Mesenchymal stem cell (in vitro differentiated cells and primary cell): Measurements from ENCODE around the gene GALNT12.
A peak's percentile ranks its signal among the peaks of the same experiment; 100 is the strongest.

ENCODE experiments used
- DNase-seq: peaks from one replicate; pipeline ENCODE4 v3.0.0-alpha.2; 2013
- H2AFZ ChIP-seq: one replicate; pipeline ENCODE4 v1.6.1; 2013; ENCODE audit warnings: low read depth, mild to moderate bottlenecking, control low read depth, inconsistent platforms, low read length, moderate library complexity
- H2AK5ac ChIP-seq: 2 replicates; pipeline ENCODE4 v1.6.1; 2013; ENCODE audit warnings: low read length, moderate library complexity, mild to moderate bottlenecking, inconsistent platforms; ENCODE audit not compliant: severe bottlenecking
- H2BK120ac ChIP-seq: one replicate; pipeline ENCODE4 v1.6.1; 2013; ENCODE audit warnings: low read depth, mild to moderate bottlenecking, inconsistent platforms, low read length, moderate library complexity
- H2BK12ac ChIP-seq, 2 experiments: one replicate each; pipeline ENCODE4 v1.6.1; 2013; ENCODE audit warnings: inconsistent platforms in 2 of 2, low read length in 2 of 2, mild to moderate bottlenecking in 2 of 2, moderate library complexity in 2 of 2, control low read depth in 1 of 2
- H2BK15ac ChIP-seq: one replicate; pipeline ENCODE4 v1.6.1; 2013; ENCODE audit warnings: mild to moderate bottlenecking, low read depth, inconsistent platforms; ENCODE audit not compliant: poor library complexity, severe bottlenecking
- H2BK5ac ChIP-seq: 2 replicates; pipeline ENCODE4 v1.6.1; 2013; ENCODE audit warnings: low read depth, mild to moderate bottlenecking, low read length, control low read depth, inconsistent platforms; ENCODE audit not compliant: poor library complexity, severe bottlenecking
- H3K14ac ChIP-seq, 2 experiments: one replicate each; pipeline ENCODE4 v1.6.1; 2013; ENCODE audit warnings: inconsistent platforms in 2 of 2, low read length in 2 of 2, control low read depth in 1 of 2, mild to moderate bottlenecking in 1 of 2, moderate library complexity in 1 of 2
- H3K18ac ChIP-seq, 2 experiments: one replicate each; pipeline ENCODE4 v1.6.1; 2013; ENCODE audit warnings: inconsistent platforms in 2 of 2, low read length in 2 of 2, control low read depth in 1 of 2, low read depth in 1 of 2, mild to moderate bottlenecking in 1 of 2
- H3K23ac ChIP-seq, 2 experiments: one replicate each; pipeline ENCODE4 v1.6.1; 2013; ENCODE audit warnings: inconsistent platforms in 2 of 2, low read length in 2 of 2, mild to moderate bottlenecking in 2 of 2, moderate library complexity in 2 of 2, control low read depth in 1 of 2
- H3K27ac ChIP-seq: 2 replicates; pipeline ENCODE4 v1.5.1; 2013; ENCODE audit warnings: mild to moderate bottlenecking, moderate library complexity, low read length, control low read depth, inconsistent platforms; ENCODE audit not compliant: poor library complexity, severe bottlenecking
- H3K27me3 ChIP-seq, 2 experiments: 2 replicates each; pipeline versions ENCODE4 v1.6.1 to v1.7.0; 2013; ENCODE audit warnings: low read length in 2 of 2, mild to moderate bottlenecking in 2 of 2, moderate library complexity in 2 of 2, control low read depth in 1 of 2, inconsistent platforms in 1 of 2; ENCODE audit not compliant: control insufficient read depth in 1 of 2, insufficient read depth in 1 of 2
- H3K36me3 ChIP-seq, 2 experiments: 2 replicates each; pipeline versions ENCODE4 v1.6.1 to v1.7.0; 2013; ENCODE audit warnings: low read length in 2 of 2, control low read depth in 1 of 2, inconsistent platforms in 1 of 2, low read depth in 1 of 2, mild to moderate bottlenecking in 1 of 2; ENCODE audit not compliant: insufficient read depth in 2 of 2, control insufficient read depth in 1 of 2
- H3K4ac ChIP-seq, 2 experiments: one replicate each; pipeline ENCODE4 v1.6.1; 2013; ENCODE audit warnings: inconsistent platforms in 2 of 2, low read length in 2 of 2, mild to moderate bottlenecking in 2 of 2, moderate library complexity in 2 of 2, control low read depth in 1 of 2, low read depth in 1 of 2
- H3K4me1 ChIP-seq: 2 replicates; pipeline ENCODE4 v1.6.1; 2013; ENCODE audit warnings: low read depth, low read length, control low read depth; ENCODE audit not compliant: control insufficient read depth, insufficient read depth
- H3K4me2 ChIP-seq: 2 replicates; pipeline ENCODE4 v1.6.1; 2013; ENCODE audit warnings: low read length, mild to moderate bottlenecking, inconsistent platforms; ENCODE audit not compliant: poor library complexity, severe bottlenecking
- H3K4me3 ChIP-seq, 2 experiments: 2 replicates each; pipeline versions ENCODE4 v1.5.1 to v1.7.0; 2013; ENCODE audit warnings: low read length in 2 of 2, mild to moderate bottlenecking in 2 of 2, control low read depth in 1 of 2, low read depth in 1 of 2; ENCODE audit not compliant: insufficient read depth in 1 of 2
- H3K79me1 ChIP-seq: replicated peaks from 2 replicates; pipeline ENCODE4 v1.6.1; 2013; ENCODE audit warnings: mild to moderate bottlenecking, control low read depth, low read length, inconsistent platforms; ENCODE audit not compliant: poor library complexity, severe bottlenecking
- H3K9ac ChIP-seq: 2 replicates; pipeline ENCODE4 v1.7.0; 2013; ENCODE audit warnings: mild to moderate bottlenecking, low read length, moderate library complexity
- H3K9me3 ChIP-seq: 2 replicates; pipeline ENCODE4 v1.7.0; 2013; ENCODE audit warnings: mild to moderate bottlenecking, low read length; ENCODE audit not compliant: control insufficient read depth
- H4K8ac ChIP-seq: one replicate; pipeline ENCODE4 v1.6.1; 2013; ENCODE audit warnings: inconsistent platforms, mild to moderate bottlenecking, low read length, moderate library complexity
- H4K91ac ChIP-seq: one replicate; pipeline ENCODE4 v1.6.1; 2013; ENCODE audit warnings: mild to moderate bottlenecking, low read length, inconsistent platforms
- WGBS: methylation state at CpG from one replicate; pipeline ENCODE4 v1.1.7; 2013; ENCODE audit warnings: mixed read lengths; 5-methylcytosine and 5-hydroxymethylcytosine counted together

The GALNT12 gene

DNA sequence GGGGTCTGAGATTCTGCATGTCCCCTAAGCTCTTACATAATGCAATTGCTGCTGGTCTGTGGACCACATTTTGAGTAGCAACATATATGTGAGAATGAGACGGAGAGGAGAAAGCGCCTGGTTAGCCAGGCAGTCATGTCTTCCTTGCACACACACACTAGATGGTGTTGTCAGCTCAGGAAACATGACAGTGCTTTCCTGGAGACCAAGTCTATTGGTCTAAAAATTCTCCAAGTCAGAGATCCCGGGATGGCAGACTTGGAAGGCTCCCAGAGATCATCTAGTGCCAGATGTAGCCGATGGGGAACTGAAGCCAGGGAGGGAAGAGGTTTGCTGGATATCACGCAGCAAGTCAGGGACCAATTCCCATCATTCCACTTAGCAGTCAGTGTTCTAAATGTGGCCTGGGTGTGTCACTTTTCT, 53.4 kb downstream of the GALNT12 start:
- H4K91ac ChIP-seq = no peak overlapping the region
- no peak overlapping the region for H3K27ac ChIP-seq
- H3K4ac ChIP-seq = no peak overlapping the region
- H3K4me1 ChIP-seq = no peaks in the 10 kb centered on the region
- WGBS = 43% methylated on average over 5 of the region's 5 CpGs
- H3K18ac ChIP-seq = no peak overlapping the region
- no peak overlapping the region for H3K4me3 ChIP-seq
- no peak overlapping the region for H3K23ac ChIP-seq
- H2BK12ac ChIP-seq = no peak overlapping the region
- no peaks in the 10 kb centered on the region for H3K36me3 ChIP-seq
- H2BK120ac ChIP-seq = no peak overlapping the region
- H3K9me3 ChIP-seq = peaks cover 3% of the 10 kb centered on the region
- no peaks in the 10 kb centered on the region for H3K79me1 ChIP-seq
- DNase-seq = peak; percentile 88
- no peak overlapping the region for H2AFZ ChIP-seq
- no peak overlapping the region for H4K8ac ChIP-seq
- H3K9ac ChIP-seq = peak overlapping the region; percentile 69
- no peak overlapping the region for H3K4me2 ChIP-seq
- H2AK5ac ChIP-seq = no peak overlapping the region
- no peak overlapping the region for H2BK15ac ChIP-seq
- no peak overlapping the region for H3K14ac ChIP-seq
- H3K27me3 ChIP-seq = peaks cover 3 to 19% of the 10 kb centered on the region in 2 experiments
- no peak overlapping the region for H2BK5ac ChIP-seq

DNA sequence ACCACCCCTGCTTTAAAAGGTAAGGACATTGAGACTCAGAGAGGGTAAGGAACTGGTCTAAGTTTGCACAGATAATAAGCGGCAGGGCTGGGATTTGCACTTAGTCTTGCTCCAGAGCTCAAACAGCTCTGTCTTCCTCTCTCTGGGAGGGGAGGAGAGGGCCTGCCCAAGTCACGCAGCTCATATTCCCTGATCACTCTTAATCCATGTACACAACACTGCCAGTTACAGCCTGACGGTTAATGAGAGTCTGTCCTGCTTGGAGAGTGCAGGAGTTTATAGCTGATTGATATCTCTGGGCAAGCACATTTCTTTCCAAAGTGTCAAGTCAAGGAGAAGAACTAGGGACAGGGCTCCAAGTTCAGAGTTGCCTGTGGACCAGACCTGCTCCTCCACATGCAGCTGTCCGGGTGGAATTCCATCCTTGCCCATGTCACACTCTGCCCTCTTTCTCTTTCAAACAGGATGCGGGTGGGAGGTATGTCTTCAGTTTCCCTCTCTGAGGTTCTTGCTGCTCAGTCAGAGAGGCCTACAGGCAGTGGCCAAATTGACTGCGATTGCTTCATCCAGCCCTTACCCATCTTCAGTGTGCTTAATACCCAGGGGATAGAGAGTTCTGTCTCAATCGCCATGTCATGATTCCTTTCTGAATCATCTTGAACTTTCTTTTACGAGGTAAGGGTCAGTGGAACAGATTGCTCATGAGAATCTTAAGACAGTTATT, 54.5 kb downstream of the GALNT12 start:
- DNase-seq = peak; percentile 96
- peak overlapping the region in 1 of 2 experiments; percentile 52 for H3K18ac ChIP-seq

DNA sequence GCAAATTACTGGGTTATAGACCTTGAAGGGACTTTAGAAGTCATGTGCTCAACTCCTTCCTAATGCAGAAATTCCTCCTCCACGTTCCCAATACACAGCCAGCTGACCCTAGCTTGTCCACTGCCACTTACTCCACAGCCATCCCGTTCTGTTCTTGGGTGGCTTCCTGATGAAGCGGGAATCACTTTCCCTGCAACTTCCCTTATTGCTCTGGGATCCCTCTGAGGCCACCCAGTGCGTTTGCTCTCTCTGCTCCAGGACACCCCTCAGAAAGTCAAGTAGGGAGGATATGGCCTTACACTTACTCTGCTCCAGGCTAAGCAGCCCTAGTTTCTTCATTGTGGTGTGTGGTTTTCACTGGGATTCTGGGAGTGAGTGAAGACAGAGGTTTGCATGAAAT, 55.5 kb downstream of the GALNT12 start:
- no peak overlapping the region for H3K14ac ChIP-seq
- WGBS = 86% methylated on average over 4 of the region's 4 CpGs
- peak; percentile 31 for DNase-seq
- H3K4ac ChIP-seq = peak overlapping the region; percentile 5 to 35
- H2BK120ac ChIP-seq = no peak overlapping the region
- peak overlapping the region; percentile 15 for H2BK15ac ChIP-seq
- H3K4me2 ChIP-seq = no peak overlapping the region
- no peak overlapping the region for H4K8ac ChIP-seq
- no peak overlapping the region for H2AK5ac ChIP-seq
- no peak overlapping the region for H2BK5ac ChIP-seq
- peak overlapping the region; percentile 87 to 90 for H2BK12ac ChIP-seq
- peaks cover 0 to 19% of the 10 kb centered on the region in 2 experiments for H3K27me3 ChIP-seq
- no peak overlapping the region for H3K27ac ChIP-seq
- H4K91ac ChIP-seq = no peak overlapping the region
- H3K4me1 ChIP-seq = peaks cover 4% of the 10 kb centered on the region
- H3K9me3 ChIP-seq = no peaks in the 10 kb centered on the region
- no peaks in the 10 kb centered on the region for H3K79me1 ChIP-seq
- no peaks in the 10 kb centered on the region for H3K36me3 ChIP-seq
- peak overlapping the region; percentile 40 to 65 for H3K18ac ChIP-seq
- H3K4me3 ChIP-seq = no peak overlapping the region
- no peak overlapping the region for H2AFZ ChIP-seq
- no peak overlapping the region for H3K23ac ChIP-seq
- H3K9ac ChIP-seq = peak overlapping the region; percentile 50

More for the DNA sequence above, 54.5 kb downstream of the GALNT12 start:
- Histone ChIP-seq H4K91ac (no peak overlapping the region), H3K27me3 (peaks cover 0 to 19% of the 10 kb centered on the region in 2 experiments), H3K23ac (no peak overlapping the region), H2BK15ac (no peak overlapping the region), H3K9ac (peak overlapping the region; percentile 69), H3K14ac (no peak overlapping the region), H3K4me1 (no peaks in the 10 kb centered on the region), H3K4ac (no peak overlapping the region), H4K8ac (no peak overlapping the region), H2BK5ac (no peak overlapping the region), H3K36me3 (no peaks in the 10 kb centered on the region), H2AFZ (no peak overlapping the region), H3K27ac (no peak overlapping the region), H3K4me2 (no peak overlapping the region), H2BK12ac (peak overlapping the region in 1 of 2 experiments; percentile 33), H3K4me3 (peak overlapping the region in 1 of 2 experiments; percentile 28), H2BK120ac (no peak overlapping the region), H3K9me3 (no peaks in the 10 kb centered on the region), H2AK5ac (no peak overlapping the region), H3K79me1 (no peaks in the 10 kb centered on the region)
- 66% methylated on average over 6 of the region's 8 CpGs for WGBS

DNA sequence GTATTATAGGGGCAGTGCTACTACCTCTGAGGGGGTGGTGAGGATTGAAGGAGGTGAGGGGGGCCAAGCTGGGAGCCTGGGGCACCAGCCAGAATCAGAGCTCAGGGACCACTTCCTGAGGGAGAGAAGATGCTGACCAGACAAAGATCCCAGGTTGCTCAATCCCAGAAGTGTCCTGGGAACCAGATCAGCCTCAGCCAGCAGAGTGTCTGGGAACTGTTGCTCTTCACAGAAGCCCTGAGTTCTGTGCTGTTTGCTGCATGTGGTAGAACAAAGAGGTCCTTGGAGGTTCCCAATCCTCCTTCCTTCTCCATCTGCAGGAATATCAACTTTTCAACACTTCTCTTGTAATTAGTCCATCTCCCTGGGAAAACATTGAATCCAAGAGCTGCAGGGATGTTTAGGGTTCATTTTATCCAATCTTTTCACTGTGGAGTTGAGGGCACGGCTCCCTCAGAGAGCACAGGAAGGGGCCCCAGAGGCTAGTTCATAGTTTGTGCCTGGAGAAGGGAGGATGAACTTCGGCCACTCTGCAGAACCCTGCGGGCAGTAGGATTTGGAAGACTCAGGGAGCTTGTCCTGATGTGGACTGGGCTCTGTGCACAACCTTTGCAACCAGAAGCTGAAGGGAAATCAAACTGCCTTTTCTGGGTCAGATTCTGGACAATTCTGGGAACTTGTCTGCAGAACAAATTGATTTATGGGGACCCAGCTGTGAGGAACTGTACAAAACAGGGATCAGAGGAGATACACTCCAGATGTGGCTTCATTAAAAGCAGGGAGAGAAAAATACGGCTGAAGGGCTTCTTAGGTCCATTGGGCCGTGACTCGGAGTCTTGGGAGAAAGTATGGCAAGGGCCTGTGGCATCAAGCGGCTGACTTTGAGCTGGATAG, 57.1 kb downstream of the GALNT12 start:
- peak; percentile 86 for DNase-seq
- Histone ChIP-seq H3K9ac (peak overlapping the region; percentile 5), H2BK12ac (no peak overlapping the region), H3K4me2 (no peak overlapping the region), H4K91ac (no peak overlapping the region), H3K18ac (peak overlapping the region; percentile 11 to 64), H3K9me3 (no peaks in the 10 kb centered on the region), H3K4me3 (no peak overlapping the region), H3K4ac (peak overlapping the region in 1 of 2 experiments; percentile 35), H3K27ac (no peak overlapping the region), H2BK120ac (peak overlapping the region; percentile 52), H2BK5ac (no peak overlapping the region), H3K36me3 (no peaks in the 10 kb centered on the region), H3K27me3 (peaks cover 0 to 14% of the 10 kb centered on the region in 2 experiments), H3K79me1 (no peaks in the 10 kb centered on the region), H4K8ac (peak overlapping the region; percentile 27), H3K4me1 (peaks cover 4% of the 10 kb centered on the region), H2AFZ (no peak overlapping the region), H2AK5ac (no peak overlapping the region), H3K23ac (no peak overlapping the region), H2BK15ac (peak overlapping the region; percentile 34), H3K14ac (no peak overlapping the region)
- WGBS = 95% methylated on average over 7 of the region's 7 CpGs
